Gastroesophageal sphincter (tissue), 4 donors: Measurements from ENCODE around the gene C1orf35. TPM values are rescaled to one million over a fixed set of nuclear protein-coding genes. Genes with fewer than 3 reads are reported as not detected.

Source experiments
- ATAC-seq: fragments of 150-250 bp; one replicate; pipeline ENCODE4 v1.9.1; 2016; ENCODE audit warnings: mild to moderate bottlenecking, moderate library complexity
- H3K27ac ChIP-seq, 4 donors: fragments of 200-600 bp; sonication (generic) in 3 of 4; 1 replicate in 3 of 4; 2 replicates in 1 of 4; pipeline ENCODE4 v1.5.1; 2016 to 2019
- H3K27me3 ChIP-seq: fragments of 200-600 bp; sonication (generic); one replicate; pipeline ENCODE4 v1.5.1; 2019
- H3K36me3 ChIP-seq, 2 donors: fragments of 200-600 bp; sonication (generic); one replicate each; pipeline ENCODE4 v1.5.1; 2019; ENCODE audit warnings: control low read depth in 1 of 2
- H3K4me1 ChIP-seq, 3 donors: fragments of 200-600 bp; sonication (generic); 1 replicate in 2 of 3; 2 replicates in 1 of 3; pipeline ENCODE4 v1.5.1; 2016 to 2019; ENCODE audit warnings: control low read depth in 2 of 3
- H3K4me3 ChIP-seq, 2 donors: fragments of 200-600 bp; sonication (generic); one replicate each; pipeline ENCODE4 v1.5.1; 2019; ENCODE audit warnings: mild to moderate bottlenecking in 1 of 2, moderate library complexity in 1 of 2
- H3K9me3 ChIP-seq, 3 donors: fragments of 200-600 bp; sonication (generic); one replicate each; pipeline ENCODE4 v1.5.1; 2017 to 2019; ENCODE audit warnings: control low read depth in 2 of 3
- CTCF ChIP-seq, 4 experiments: fragments of 200-600 bp in 2 of 4; fragments of 450-650 bp in 2 of 4; sonication (generic) in 1 of 4; IDR thresholded peaks; one replicate each; pipeline ENCODE4 v1.5.1; 2017 to 2019; ENCODE audit warnings: antibody characterized with exemption in 4 of 4, mild to moderate bottlenecking in 2 of 4, moderate library complexity in 2 of 4
- EP300 ChIP-seq: sonication (generic); formaldehyde crosslinking; IDR thresholded peaks from one replicate; pipeline ENCODE4 v1.6.1; 2017; ENCODE audit warnings: antibody characterized with exemption, mild to moderate bottlenecking
- POLR2A ChIP-seq, 2 donors: fragments of 450-650 bp; IDR thresholded peaks; one replicate each; pipeline ENCODE4 v1.6.1; 2017; ENCODE audit warnings: antibody characterized with exemption in 2 of 2, mild to moderate bottlenecking in 2 of 2, moderate library complexity in 1 of 2
- POLR2AphosphoS5 ChIP-seq: sonication (generic); formaldehyde crosslinking; IDR thresholded peaks from one replicate; pipeline ENCODE4 v1.6.1; 2017; ENCODE audit warnings: antibody characterized with exemption
- WGBS, 2 donors: methylation state at CpG; one replicate each; pipeline ENCODE4 v1.1.5; 2018; ENCODE audit warnings: low coverage in 1 of 2; 5-methylcytosine and 5-hydroxymethylcytosine counted together
- total RNA-seq, 4 donors: library from RNA; depleted of rRNA; stranded (reverse); fragments of >200 nt; gene quantifications; one replicate each; pipeline ENCODE4 v1.1.0, GENCODE V29; 2016

The C1orf35 gene
- total RNA-seq, 4 donors from 2014 or later: 11.6 to 16.0 (median 14.6) TPM

DNA sequence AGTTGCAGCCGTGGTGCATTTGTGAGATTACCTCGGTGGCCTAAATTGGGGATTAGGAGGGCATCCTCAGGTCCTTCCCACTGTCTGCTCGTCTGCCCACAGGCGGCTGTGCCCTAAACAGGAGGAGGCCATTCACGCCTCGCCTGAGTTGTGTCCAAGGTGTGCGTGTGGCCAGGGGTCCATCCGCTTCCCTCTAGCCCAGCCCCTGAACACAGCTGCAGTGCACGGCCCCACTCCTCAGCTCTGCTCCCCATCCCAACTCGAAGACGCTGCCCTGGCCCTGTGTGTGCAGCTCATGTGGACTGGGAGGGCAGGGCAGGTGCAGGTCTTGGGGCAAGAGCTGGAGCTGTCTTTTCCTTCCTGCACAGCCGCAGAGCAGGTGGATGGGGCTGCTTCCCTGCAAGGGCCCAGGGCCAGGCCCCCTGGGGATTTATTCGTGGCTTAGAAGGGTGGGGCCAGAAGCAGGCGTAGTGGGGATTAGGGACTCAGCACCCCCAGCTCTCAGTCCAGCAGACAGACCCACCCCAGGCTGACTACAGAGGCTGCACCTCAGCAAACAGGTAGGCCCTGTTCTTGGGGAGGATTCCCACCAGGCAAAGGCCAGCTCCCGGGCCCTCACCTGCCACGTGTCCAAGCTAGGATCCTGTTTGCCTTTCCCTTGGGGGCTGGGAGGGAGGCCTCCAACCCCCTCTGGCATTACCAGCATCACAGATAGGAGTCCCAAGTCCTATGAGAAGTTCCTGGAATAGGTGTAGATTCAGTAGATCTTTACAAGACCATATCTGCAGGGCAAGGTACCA, 41.3 kb upstream of the C1orf35 start:
- Histone ChIP-seq H3K36me3 (peaks cover 0 to 53% of the 10 kb centered on the region in 2 donors), H3K4me1 (peaks cover 6 to 90% (median 51%) of the 10 kb centered on the region in 3 donors), H3K27ac (no peak overlapping the region), H3K27me3 (no peaks in the 10 kb centered on the region), H3K9me3 (no peaks in the 10 kb centered on the region), H3K4me3 (no peak overlapping the region)
- ATAC-seq: no peak
- 72% methylated on average over 4 of the region's 16 CpGs; no CpG with 5 or more reads in 1 of the 2 donors for WGBS, 2 donors
- TF ChIP-seq POLR2A (IDR thresholded peaks at IDR 0.05): no peak
- TF ChIP-seq EP300: no peak
- no peak for TF ChIP-seq CTCF (IDR thresholded peaks at IDR 0.05)
- no peak for TF ChIP-seq POLR2AphosphoS5

DNA sequence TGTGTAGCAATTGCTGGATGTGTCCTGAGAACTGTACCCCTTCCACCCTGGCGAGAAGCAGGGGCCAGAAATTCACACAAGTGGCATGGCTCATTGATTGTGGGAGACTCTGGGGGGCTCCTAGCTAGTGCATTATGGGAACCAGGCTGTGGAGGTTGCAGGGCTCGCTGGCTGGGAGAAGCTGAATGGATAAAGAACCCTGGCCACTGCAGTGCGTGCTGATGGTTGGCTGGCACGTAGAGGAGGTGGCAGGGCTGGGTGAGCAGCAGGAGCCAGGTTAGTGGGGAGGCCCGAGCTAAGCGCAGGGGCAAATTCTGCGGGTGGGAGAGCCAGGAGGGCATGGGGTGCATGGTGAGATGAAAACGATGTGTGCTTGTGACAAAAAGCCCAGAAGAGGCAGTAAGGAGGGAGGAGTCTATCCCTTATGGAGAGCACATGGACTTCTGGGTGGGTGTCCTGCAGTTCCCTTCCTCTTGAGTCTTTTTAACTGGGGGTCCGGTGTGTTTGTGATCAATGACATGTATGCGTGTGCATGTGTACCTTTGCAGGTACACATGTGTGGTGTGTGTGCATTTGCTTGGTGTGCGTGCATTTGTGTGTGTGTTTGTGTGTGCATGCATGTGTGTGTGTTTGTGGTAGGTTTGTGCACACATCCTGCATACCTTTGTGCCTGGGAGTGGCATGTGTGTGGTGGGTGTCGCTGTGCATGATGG, 40.5 kb upstream of the C1orf35 start:
- no peak for ATAC-seq
- Histone ChIP-seq H3K27me3 (no peaks in the 10 kb centered on the region), H3K9me3 (no peaks in the 10 kb centered on the region), H3K27ac (no peak overlapping the region), H3K4me3 (no peak overlapping the region), H3K36me3 (peaks cover 0 to 48% of the 10 kb centered on the region in 2 donors), H3K4me1 (peaks cover 6 to 88% (median 43%) of the 10 kb centered on the region in 3 donors)
- TF ChIP-seq POLR2A (IDR thresholded peaks at IDR 0.05) (no peak), POLR2AphosphoS5 (no peak), CTCF (IDR thresholded peaks at IDR 0.05) (no peak), EP300 (no peak)
- 73 to 78% methylated on average over 9 to 10 of the region's 12 CpGs for WGBS, 2 donors

GRCh38 chr1:228142701-228143136, 39.6 kb upstream of the C1orf35 start:
- WGBS, 2 donors: 48% methylated on average over 5 of the region's 11 CpGs; no CpG with 5 or more reads in 1 of the 2 donors
- no peaks in the 10 kb centered on the region for H3K9me3 ChIP-seq
- no peaks in the 10 kb centered on the region for H3K27me3 ChIP-seq
- peaks cover 0 to 38% of the 10 kb centered on the region in 2 donors for H3K36me3 ChIP-seq
- TF ChIP-seq POLR2AphosphoS5 (no peak), POLR2A (IDR thresholded peaks at IDR 0.05) (no peak), CTCF (IDR thresholded peaks at IDR 0.05) (no peak), EP300 (no peak)
- H3K4me3 ChIP-seq: peak overlapping the region in 1 of 2 donors; percentile 70
- H3K4me1 ChIP-seq: peaks cover 6 to 79% (median 36%) of the 10 kb centered on the region in 3 donors
- H3K27ac ChIP-seq: peak overlapping the region in 3 of 4 donors; percentile 93 to 99 (median 97)
- ATAC-seq: no peak

GRCh38 chr1:228142155-228142691, 39.1 kb upstream of the C1orf35 start:
- Histone ChIP-seq H3K27me3 (no peaks in the 10 kb centered on the region), H3K4me1 (peaks cover 6 to 74% (median 36%) of the 10 kb centered on the region in 3 donors), H3K4me3 (peak overlapping the region in 1 of 2 donors; percentile 70), H3K36me3 (peaks cover 0 to 34% of the 10 kb centered on the region in 2 donors), H3K27ac (peak overlapping the region in 3 of 4 donors; percentile 93 to 99 (median 97)), H3K9me3 (no peaks in the 10 kb centered on the region)
- no peak for TF ChIP-seq POLR2A (IDR thresholded peaks at IDR 0.05)
- no peak for TF ChIP-seq POLR2AphosphoS5
- TF ChIP-seq EP300: no peak
- TF ChIP-seq CTCF (IDR thresholded peaks at IDR 0.05): no peak
- WGBS, 2 donors: no CpG with 5 or more reads among the region's 16 CpGs
- ATAC-seq: no peak
